ENCODE data around the gene AFG1L. TPM values are rescaled to one million over a fixed set of nuclear protein-coding genes. Genes with fewer than 3 reads are reported as not detected.
"Not testable (repeated sequence)": the region's sequence is repeated elsewhere in the genome, so short reads cannot be mapped to it uniquely, and the experiment has no call there.

Gene AFG1L
- total and polyA plus RNA-seq, 12 donors: 2.5 to 13.5 (median 6.6) TPM

DNA sequence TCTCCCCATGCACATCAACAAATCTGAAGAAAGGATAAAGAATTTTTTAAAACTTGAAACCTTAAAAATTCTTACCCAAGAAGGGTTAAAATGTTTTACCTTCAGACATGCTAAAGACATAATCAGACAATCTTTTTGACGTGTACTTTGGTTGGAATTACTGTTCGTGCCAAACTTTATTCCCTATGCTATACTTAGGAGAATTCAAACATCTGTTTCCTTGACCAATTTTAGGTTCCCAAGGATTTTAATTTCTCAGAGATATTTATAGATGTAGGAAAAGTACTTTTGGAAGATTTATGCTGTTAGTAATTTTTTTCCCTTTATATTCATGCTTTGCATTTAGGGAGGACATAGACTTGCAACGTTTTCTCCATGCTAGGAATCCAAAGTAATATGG, 108.4 kb downstream of the AFG1L start:
- WGBS, 4 donors: 41 to 56% (median 45%) methylated on average over 3 of the region's 3 CpGs
- no peaks in the 10 kb centered on the region for H3K36me3 ChIP-seq (replicated peaks in 1 of 2)
- H3K4me3 ChIP-seq: no peak overlapping the region
- H3K4me1 ChIP-seq (replicated peaks in 1 of 2): peaks cover 0 to 1% of the 10 kb centered on the region in 2 donors
- DNase-seq: no peak
- no peak overlapping the region for H3K27ac ChIP-seq
- no peaks in the 10 kb centered on the region for H3K27me3 ChIP-seq
- H3K9me3 ChIP-seq (replicated peaks in 1 of 3): no peaks in the 10 kb centered on the region
- TF ChIP-seq POLR2A (IDR thresholded peaks at IDR 0.05): no peak
- TF ChIP-seq, protein P1, sequence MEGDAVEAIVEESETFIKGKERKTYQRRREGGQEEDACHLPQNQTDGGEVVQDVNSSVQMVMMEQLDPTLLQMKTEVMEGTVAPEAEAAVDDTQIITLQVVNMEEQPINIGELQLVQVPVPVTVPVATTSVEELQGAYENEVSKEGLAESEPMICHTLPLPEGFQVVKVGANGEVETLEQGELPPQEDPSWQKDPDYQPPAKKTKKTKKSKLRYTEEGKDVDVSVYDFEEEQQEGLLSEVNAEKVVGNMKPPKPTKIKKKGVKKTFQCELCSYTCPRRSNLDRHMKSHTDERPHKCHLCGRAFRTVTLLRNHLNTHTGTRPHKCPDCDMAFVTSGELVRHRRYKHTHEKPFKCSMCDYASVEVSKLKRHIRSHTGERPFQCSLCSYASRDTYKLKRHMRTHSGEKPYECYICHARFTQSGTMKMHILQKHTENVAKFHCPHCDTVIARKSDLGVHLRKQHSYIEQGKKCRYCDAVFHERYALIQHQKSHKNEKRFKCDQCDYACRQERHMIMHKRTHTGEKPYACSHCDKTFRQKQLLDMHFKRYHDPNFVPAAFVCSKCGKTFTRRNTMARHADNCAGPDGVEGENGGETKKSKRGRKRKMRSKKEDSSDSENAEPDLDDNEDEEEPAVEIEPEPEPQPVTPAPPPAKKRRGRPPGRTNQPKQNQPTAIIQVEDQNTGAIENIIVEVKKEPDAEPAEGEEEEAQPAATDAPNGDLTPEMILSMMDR (IDR thresholded peaks at IDR 0.05): no peak
- intact Hi-C loops (cut with DNase I): no loop called here

DNA sequence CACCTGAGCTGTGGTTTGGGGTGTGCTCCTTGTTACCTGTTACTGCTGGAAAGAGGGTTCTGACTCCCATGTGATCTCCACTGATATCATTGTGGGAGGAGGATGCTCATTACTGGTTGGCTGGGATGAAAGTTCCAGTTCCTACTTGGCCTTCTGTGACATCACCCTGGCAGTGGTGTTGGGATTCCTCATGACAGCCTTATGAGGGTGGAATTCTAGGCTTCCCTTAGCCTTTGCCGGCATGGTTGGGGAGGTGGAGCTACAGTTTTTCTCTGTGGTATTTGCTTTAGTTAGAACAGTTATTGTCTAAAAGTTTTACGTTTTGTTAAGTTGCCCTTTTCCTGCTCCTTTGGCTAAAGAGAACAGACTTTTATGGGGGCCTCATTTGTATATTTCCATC, 112.1 kb downstream of the AFG1L start:
- H3K4me1 ChIP-seq (replicated peaks in 1 of 2): peaks cover 0 to 11% of the 10 kb centered on the region in 2 donors
- 81 to 97% (median 89%) methylated on average over 2 of the region's 2 CpGs for WGBS, 4 donors
- no peak overlapping the region for H3K27ac ChIP-seq
- TF ChIP-seq, protein P1 (IDR thresholded peaks at IDR 0.05): no peak
- TF ChIP-seq POLR2A (IDR thresholded peaks at IDR 0.05): no peak
- no peak for DNase-seq
- no peaks in the 10 kb centered on the region for H3K36me3 ChIP-seq (replicated peaks in 1 of 2)
- no peaks in the 10 kb centered on the region for H3K9me3 ChIP-seq (replicated peaks in 1 of 3)
- intact Hi-C loops (cut with DNase I): no loop called here
- H3K27me3 ChIP-seq: no peaks in the 10 kb centered on the region
- no peak overlapping the region for H3K4me3 ChIP-seq

DNA sequence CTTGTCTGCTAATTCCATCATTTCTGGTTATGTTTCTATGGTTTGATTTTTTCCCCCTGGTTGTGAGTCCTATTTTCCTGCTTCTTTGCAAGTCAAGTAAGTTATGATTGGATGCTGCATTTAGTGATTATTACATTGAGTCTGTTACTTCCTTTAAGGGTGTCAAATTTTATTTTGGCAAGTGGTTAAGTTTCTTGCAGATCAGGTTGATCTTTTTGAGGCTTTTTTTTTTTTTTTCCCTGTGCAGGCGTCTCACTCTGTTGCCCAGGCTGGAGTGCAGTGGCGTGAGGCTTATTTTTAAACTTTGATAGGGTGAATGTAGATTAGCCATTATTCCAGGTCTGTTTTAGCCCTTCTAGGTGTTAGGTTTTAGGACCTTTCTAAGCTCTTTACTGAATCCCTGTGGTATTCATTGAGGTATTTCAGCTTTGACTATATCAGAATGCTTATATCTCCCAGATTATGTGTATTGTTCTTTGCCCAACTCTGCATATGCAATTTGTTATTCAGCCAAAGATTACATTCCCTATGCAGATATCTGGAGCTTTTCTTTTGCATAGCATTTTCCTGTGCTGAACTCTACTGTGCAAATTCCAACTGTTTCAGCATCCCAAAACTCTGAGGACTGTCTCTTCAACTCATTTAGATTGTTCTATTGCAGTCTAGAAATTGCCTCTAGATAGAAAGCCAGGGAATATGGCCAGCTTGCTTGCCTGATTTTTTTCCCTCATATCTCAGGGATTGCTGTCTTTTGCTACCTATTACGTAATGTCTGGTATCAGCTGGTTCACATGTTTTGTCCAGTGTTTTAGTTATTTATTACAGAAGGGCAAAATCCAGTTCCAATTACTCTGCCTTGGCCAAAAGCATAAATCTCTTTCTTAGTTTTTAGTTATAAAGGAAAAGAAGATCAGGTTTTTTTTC, 113.3 kb downstream of the AFG1L start:
- Histone ChIP-seq H3K27ac (peak overlapping the region in 1 of 5 donors; percentile 1), H3K27me3 (no peaks in the 10 kb centered on the region), H3K4me1 (replicated peaks in 1 of 2) (peaks cover 0 to 11% of the 10 kb centered on the region in 2 donors), H3K4me3 (no peak overlapping the region), H3K9me3 (replicated peaks in 1 of 3) (no peaks in the 10 kb centered on the region), H3K36me3 (replicated peaks in 1 of 2) (no peaks in the 10 kb centered on the region)
- intact Hi-C loops (cut with DNase I): no loop called here
- TF ChIP-seq POLR2A (IDR thresholded peaks at IDR 0.05): no peak
- TF ChIP-seq, protein P1 (IDR thresholded peaks at IDR 0.05): no peak
- 68 to 78% (median 73%) methylated on average over 3 of the region's 3 CpGs for WGBS, 4 donors
- peak in 6 of 7 donors; percentile 20 to 61 (median 37) for DNase-seq

DNA sequence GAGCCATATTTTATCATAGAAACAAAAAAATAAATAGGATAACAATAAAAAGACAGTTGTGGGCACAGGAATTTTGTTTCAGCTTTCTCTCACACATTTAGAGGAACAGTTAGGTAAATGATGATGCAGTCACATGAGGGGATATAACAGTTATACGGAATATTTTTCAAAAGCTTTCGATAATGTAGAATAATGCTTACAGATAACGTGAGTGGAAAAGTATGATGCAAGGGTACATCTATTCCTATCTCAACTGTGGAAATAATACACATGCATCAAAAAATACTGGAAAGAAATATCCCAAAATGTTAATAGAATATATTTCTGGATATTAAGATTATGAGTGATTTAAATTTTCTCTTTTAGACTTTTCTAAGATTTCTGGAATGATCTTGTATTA, 114.0 kb downstream of the AFG1L start:
- intact Hi-C loops (cut with DNase I): no loop called here

DNA sequence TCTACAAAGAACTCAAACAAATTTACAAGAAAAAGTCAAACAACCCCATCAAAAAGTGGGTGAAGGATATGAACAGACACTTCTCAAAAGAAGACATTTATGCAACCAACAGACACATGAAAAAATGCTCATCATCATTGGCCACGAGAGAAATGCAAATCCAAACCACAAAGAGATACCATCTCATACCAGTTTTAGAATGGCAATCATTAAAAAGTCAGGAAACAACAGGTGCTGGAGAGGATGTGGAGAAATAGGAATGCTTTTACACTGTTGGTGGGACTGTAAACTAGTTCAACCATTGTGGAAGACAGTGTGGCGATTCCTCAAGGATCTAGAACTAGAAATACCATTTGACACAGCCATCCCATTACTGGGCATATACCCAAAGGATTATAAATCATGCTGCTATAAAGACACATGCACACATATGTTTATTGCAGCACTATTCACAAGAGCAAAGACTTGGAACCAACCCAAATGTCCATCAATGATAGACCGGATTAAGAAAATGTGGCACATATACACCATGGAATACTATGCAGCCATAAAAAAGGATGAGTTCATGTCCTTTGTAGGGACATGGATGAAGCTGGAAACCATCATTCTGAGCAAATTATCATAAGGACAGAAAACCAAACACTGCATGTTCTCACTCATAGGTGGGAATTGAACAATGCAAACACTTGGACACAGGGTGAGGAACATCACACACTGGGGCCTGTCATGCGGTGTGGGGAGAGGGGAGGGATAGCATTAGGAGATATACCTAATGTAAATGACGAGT, 121.4 kb downstream of the AFG1L start:
- DNase-seq; H3K4me1 ChIP-seq (replicated peaks in 1 of 2); intact Hi-C loops (cut with DNase I); H3K9me3 ChIP-seq (replicated peaks in 1 of 3); H3K36me3 ChIP-seq (replicated peaks in 1 of 2); H3K4me3 ChIP-seq; H3K27ac ChIP-seq; H3K27me3 ChIP-seq: not testable (repeated sequence)
- 93 to 97% (median 94%) methylated on average over 4 to 5 of the region's 5 CpGs for WGBS, 4 donors

More for the DNA sequence above, 114.0 kb downstream of the AFG1L start:
- peaks cover 0 to 11% of the 10 kb centered on the region in 2 donors for H3K4me1 ChIP-seq (replicated peaks in 1 of 2)
- H3K27me3 ChIP-seq: no peaks in the 10 kb centered on the region
- no peak overlapping the region for H3K4me3 ChIP-seq
- no peaks in the 10 kb centered on the region for H3K36me3 ChIP-seq (replicated peaks in 1 of 2)
- TF ChIP-seq POLR2A (IDR thresholded peaks at IDR 0.05): no peak
- TF ChIP-seq, protein P1 (IDR thresholded peaks at IDR 0.05): no peak
- DNase-seq: no peak
- no peaks in the 10 kb centered on the region for H3K9me3 ChIP-seq (replicated peaks in 1 of 3)
- 66 to 84% (median 74%) methylated on average over 3 of the region's 3 CpGs for WGBS, 4 donors
- H3K27ac ChIP-seq: no peak overlapping the region

Data from adrenal gland (tissue), 12 donors.